ENCODE measurements around the gene PRICKLE3.
"Not testable (repeated sequence)": the region's sequence is repeated elsewhere in the genome, so short reads cannot be mapped to it uniquely, and the experiment has no call there.

Gene PRICKLE3

DNA sequence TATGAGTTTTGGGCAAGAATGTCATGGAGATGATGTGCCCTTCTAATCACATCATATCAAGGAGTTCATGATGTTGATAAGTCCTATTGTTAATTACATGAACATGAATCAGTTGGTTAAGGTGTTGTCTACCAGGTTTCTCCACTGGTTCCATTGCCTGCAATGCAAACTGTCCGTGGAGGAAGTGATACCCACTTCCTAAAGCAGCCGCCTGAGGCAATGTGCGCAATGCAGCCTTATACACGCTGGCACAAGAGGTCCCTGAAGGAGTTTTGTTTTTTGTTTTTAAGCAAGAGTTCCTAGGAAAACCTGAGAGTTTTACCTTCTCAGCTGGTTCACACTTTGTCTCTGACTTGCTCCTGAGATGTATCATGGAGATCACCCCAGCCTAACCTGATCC is 56.7 kb downstream of the PRICKLE3 start:
- DNase-seq (ENCODE audit: insufficient read length, low spot score): no peak
- no peak for FAIRE-seq

DNA sequence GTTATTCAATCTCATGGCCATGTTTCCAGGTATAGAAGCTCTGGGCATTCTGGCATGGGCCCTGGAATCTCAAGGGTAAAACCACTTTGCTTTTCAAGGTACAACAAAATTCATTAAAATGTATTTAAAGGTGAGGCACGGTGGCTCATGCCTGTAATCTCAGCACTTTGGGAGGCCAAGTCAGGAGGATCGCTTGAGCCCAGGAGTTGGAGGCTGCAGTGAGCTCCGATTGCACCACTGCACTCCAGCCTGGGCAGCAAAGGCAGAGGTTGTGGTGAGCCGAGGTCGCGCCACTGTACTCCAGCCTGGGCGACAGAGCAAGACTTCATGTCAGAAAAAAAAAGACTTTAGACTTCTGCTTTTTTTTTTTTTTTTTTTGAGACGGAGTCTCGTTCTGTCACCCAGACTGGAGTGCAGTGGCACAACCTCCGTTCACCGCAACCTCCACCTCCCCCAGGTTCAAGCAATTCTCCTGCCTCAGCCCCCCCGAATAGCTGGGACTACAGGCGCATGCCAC is 58.4 kb downstream of the PRICKLE3 start:
- FAIRE-seq; DNase-seq (ENCODE audit: insufficient read length, low spot score): not testable (repeated sequence)
